ENCODE measurements around the gene ZNF518A. TPM values are rescaled to one million over a fixed set of nuclear protein-coding genes. Genes with fewer than 3 reads are reported as not detected.

Gene ZNF518A
- total RNA-seq, 1 donor from 2014 or later: 16.0 TPM

DNA sequence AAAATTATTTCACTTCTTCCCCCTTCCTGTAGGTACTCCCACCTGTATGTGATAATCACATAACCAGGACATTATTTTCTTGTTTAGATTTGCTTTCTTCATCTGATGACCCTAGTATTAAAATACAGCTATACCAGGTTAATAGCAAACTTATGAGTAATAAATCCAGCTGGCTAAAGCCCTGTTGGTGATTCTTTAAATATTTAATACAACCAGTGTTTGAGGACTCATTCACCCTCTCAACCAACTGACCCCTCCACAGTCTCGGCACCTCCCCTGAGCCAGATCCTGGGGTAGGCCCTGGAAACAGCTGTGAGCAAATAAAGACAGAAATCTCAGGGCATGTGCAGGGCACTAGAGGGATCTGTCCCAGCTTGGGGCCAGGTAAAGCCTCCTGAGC, 82.8 kb downstream of the ZNF518A start:
- H3K9me3 Mint-ChIP-seq: no peaks in the 10 kb centered on the region
- no peaks in the 10 kb centered on the region for H3K4me1 Mint-ChIP-seq (ENCODE audit: low read depth)
- DNase-seq (ENCODE audit: low spot score): no peak
- H3K27ac Mint-ChIP-seq: no peak overlapping the region
- no peak overlapping the region for H3K4me3 Mint-ChIP-seq (ENCODE audit: low read depth)
- peaks cover 10% of the 10 kb centered on the region for H3K27me3 Mint-ChIP-seq (ENCODE audit: low read depth)
- intact Hi-C loops (cut with micrococcal nuclease): no loop called here
- no peaks in the 10 kb centered on the region for H3K36me3 Mint-ChIP-seq (ENCODE audit: low read depth)

Other genes with a start within 250 kb of the ZNF518A start
- gene CC2D2B, start 222.3 kb upstream of the ZNF518A start, total RNA-seq: 0.18 and 0.75 TPM in 2 replicates
- gene CCNJ, start 86.7 kb upstream of the ZNF518A start, total RNA-seq: 8.3 and 9.3 TPM in 2 replicates
- gene BLNK, start 141.3 kb downstream of the ZNF518A start, total RNA-seq: not detected in 2 replicates
- gene DNTT, start 174.1 kb downstream of the ZNF518A start, total RNA-seq: not detected in 2 replicates
- not detected in 2 replicates for gene OPALIN, start 228.7 kb downstream of the ZNF518A start, total RNA-seq

All from activated T-helper 2 cell treated with anti-CD3 and anti-CD28 coated beads, Interferon-gamma antibody, Interleukin-2, Interleukin-4, amounts not matched to agents 10 μg/mL and 5 μg/mL and 100 μg/mL, durations not matched to agents 14 hours and 24 hours and 36 hours (primary cell).